Measurements from ENCODE around the gene BHMT. TPM values are rescaled to one million over a fixed set of nuclear protein-coding genes. Genes with fewer than 3 reads are reported as not detected.
"Not testable (repeated sequence)": the region's sequence is repeated elsewhere in the genome, so short reads cannot be mapped to it uniquely, and the experiment has no call there.

The BHMT gene
- polyA plus RNA-seq, 3 donors: 267 to 445 (median 385) TPM

GRCh38 chr5:79168031-79168430 is 56.4 kb downstream of the BHMT start:
- DNase-seq (ENCODE audit: low read depth in 3 of 3, low spot score in 2 of 3): no peak

DNA sequence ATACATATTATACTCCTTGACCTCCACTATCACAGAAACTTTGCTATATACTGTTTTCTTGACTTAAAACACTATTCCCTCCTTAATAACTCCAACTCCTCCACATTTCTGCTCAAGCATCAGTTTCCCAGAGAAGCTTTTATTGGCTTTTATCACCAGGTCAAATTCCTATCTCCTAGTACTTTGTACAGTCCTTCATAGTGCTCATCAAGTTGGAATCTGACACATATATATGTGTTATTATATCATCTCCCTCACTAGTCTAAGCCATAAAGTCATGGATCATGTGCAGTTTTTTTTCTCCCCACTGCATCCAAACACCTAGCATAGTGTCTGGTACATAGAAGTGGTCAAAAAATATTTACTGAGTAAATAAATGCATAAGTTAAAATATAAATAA is 59.1 kb downstream of the BHMT start:
- no peak for DNase-seq (ENCODE audit: low read depth in 3 of 3, low spot score in 2 of 3)

DNA sequence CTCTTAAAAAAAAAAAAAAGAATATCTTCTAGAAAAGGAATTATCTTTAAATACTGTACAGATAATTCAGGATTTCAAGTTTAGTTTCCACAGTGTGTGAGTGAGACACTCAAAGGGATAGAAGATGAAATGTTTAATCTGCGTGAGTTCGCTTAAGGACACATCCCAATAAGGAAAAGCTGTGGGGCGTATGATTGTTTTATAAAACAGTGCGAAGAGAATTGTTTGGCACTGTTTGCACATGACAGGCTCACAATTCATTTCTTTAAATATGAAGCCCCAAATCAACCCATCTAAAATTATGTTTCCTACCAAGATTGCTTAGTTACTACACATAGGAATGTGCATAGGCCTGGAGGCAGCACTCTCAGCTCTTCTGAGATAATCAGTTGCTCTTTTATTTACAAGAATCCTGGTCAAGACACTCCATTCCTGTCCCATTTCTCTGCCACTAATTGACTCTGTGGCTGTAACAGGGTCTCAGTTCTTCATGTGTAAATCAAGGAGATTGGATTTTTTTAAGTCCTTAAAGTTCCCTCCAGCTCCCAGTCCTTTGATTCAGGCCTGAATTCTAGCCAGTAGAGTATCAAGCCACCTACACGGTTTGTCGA is 60.1 kb downstream of the BHMT start:
- DNase-seq (ENCODE audit: low read depth in 3 of 3, low spot score in 2 of 3): no peak

DNA sequence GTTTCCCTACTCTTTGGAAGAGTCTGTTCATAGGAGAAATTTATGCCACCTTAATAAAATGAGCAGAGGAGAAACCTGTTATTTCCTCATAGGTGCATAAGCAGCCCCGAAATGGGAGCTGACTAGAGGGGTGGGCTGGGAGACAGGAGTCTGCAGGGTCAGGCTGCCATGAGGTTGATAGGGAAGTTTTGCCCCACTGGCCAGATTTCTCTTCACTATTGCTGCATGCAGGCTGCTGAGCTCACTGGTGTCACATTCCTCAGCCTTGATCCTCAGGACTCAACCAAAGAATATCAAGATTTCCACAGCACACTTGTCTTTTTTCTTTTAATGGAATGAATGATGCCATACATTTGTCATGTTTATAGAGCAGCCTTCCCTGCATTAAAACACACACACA is 60.7 kb downstream of the BHMT start:
- no peak for DNase-seq (ENCODE audit: low read depth in 3 of 3, low spot score in 2 of 3)

DNA sequence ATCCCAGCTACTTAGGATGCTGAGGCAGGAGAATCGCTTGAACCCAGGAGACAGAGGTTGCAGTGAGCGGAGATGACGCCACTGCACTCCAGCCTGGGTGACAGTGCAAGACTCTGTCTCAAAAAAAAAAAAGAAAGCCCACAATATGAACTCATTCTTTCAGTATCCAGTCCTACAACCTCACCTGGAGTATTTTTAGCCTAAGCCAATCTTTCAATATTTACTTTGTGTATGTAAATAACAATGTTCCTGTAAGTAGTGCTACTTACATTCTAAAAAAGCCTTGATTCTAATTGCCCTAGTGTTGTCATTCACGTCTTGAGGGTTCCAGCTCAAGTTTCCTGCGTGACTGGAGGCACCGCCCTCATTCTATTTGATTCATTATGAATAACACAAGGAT is 62.0 kb downstream of the BHMT start:
- no peak for DNase-seq (ENCODE audit: low read depth in 3 of 3, low spot score in 2 of 3)

DNA sequence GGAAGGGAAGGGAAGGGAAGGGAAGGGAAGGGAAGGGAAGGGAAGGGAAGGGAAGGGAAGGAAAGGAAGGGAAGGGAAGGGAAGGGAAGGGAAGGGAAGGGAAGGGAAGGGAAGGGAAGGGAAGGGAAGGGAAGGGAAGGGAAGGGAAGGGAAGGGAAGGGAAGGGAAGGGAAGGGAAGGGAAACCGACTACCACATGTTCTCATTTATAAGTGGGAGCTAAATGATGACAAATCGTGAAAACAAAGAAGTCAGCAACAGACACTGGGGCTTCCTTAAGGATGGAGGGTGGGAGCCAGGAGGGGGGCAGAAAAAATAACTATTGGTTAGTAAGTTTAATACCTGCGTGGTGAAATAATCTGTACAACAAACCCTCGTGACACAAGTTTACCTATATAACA is 68.8 kb downstream of the BHMT start:
- DNase-seq (ENCODE audit: low read depth in 3 of 3, low spot score in 2 of 3): not testable (repeated sequence)

GRCh38 chr5:79181419-79182022 is 69.9 kb downstream of the BHMT start:
- DNase-seq (ENCODE audit: low read depth in 3 of 3, low spot score in 2 of 3): no peak

Other genes starting within 250 kb of the BHMT start
- 10 to 100 TPM; 18.2 to 22.1 (median 21.4) TPM for gene ARSB, start 126.5 kb upstream of the BHMT start, polyA plus RNA-seq (ENCODE audit: insufficient read length in 3 of 3)
- gene DMGDH, start 42.1 kb upstream of the BHMT start, polyA plus RNA-seq (ENCODE audit: insufficient read length in 3 of 3): 10 to 100 TPM; 18.0 to 28.4 (median 24.9) TPM
- 10 to 100 TPM; 30.3 to 50.1 (median 46.5) TPM for gene BHMT2, start 42.0 kb upstream of the BHMT start, polyA plus RNA-seq (ENCODE audit: insufficient read length in 3 of 3)
- gene JMY, start 124.3 kb downstream of the BHMT start, polyA plus RNA-seq (ENCODE audit: insufficient read length in 3 of 3): 10 to 100 TPM; 25.4 to 30.7 (median 27.5) TPM

Measured in right renal cortex interstitium (tissue), 3 donors.